Omental fat pad (tissue), 4 donors: ENCODE measurements around the gene RAD18. TPM values are rescaled to one million over a fixed set of nuclear protein-coding genes. Genes with fewer than 3 reads are reported as not detected.

Source experiments
- ATAC-seq: fragments of 150-250 bp; one replicate; pipeline ENCODE4 v1.9.1; 2016; ENCODE audit warnings: mild to moderate bottlenecking, moderate library complexity; ENCODE audit not compliant: low FRiP score
- DNase-seq: peaks from one replicate; pipeline ENCODE4 v3.0.0-alpha.2; 2019; ENCODE audit warnings: low spot score
- total RNA-seq, 4 donors: library from RNA; depleted of rRNA; stranded (reverse); fragments of >200 nt; gene quantifications; one replicate each; pipeline ENCODE4 v1.1.0, GENCODE V29; 2016
- TF ChIP-seq, protein P1 (sequence below), 3 donors: fragments of 450-650 bp; IDR thresholded peaks; one replicate each; pipeline ENCODE4 v1.5.1; 2016 to 2017; ENCODE audit warnings: antibody characterized with exemption in 3 of 3, mild to moderate bottlenecking in 3 of 3, moderate library complexity in 2 of 3

The RAD18 gene
- total RNA-seq, 4 donors from 2014 or later, result 4.2 to 9.8 (median 6.7) TPM

DNA sequence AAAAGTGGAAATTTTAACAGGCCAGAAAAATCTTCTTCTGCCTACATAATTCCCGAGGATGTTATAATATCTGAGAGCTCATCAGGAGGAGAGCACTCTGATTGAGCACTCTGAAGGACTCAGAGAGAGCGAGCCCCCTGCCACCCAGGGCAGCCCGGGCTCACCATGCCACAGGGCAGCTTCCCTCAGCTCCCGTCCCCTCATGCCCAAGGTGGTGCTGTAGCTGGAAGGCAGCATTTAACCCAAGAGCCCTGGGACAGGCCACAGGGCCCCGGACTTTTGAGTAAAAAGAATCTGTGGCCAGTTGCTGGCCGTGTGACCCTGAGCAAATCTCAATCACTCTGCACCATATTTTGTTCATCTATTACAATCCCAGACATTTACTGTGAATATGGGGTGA lies 23.5 kb upstream of the RAD18 start:
- DNase-seq, result no peak
- TF ChIP-seq, protein P1, sequence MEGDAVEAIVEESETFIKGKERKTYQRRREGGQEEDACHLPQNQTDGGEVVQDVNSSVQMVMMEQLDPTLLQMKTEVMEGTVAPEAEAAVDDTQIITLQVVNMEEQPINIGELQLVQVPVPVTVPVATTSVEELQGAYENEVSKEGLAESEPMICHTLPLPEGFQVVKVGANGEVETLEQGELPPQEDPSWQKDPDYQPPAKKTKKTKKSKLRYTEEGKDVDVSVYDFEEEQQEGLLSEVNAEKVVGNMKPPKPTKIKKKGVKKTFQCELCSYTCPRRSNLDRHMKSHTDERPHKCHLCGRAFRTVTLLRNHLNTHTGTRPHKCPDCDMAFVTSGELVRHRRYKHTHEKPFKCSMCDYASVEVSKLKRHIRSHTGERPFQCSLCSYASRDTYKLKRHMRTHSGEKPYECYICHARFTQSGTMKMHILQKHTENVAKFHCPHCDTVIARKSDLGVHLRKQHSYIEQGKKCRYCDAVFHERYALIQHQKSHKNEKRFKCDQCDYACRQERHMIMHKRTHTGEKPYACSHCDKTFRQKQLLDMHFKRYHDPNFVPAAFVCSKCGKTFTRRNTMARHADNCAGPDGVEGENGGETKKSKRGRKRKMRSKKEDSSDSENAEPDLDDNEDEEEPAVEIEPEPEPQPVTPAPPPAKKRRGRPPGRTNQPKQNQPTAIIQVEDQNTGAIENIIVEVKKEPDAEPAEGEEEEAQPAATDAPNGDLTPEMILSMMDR (IDR thresholded peaks at IDR 0.05), result no peak
- no peak for ATAC-seq

GRCh38 chr3:8985876-8986275 lies 22.6 kb upstream of the RAD18 start:
- TF ChIP-seq, protein P1 (IDR thresholded peaks at IDR 0.05), result no peak
- ATAC-seq (no peak), DNase-seq (no peak)

- ATAC-seq (no peak), DNase-seq (no peak)
- TF ChIP-seq, protein P1 (IDR thresholded peaks at IDR 0.05), result no peak
Measured at GRCh38 chr3:8985411-8985831, 22.1 kb upstream of the RAD18 start.

DNA sequence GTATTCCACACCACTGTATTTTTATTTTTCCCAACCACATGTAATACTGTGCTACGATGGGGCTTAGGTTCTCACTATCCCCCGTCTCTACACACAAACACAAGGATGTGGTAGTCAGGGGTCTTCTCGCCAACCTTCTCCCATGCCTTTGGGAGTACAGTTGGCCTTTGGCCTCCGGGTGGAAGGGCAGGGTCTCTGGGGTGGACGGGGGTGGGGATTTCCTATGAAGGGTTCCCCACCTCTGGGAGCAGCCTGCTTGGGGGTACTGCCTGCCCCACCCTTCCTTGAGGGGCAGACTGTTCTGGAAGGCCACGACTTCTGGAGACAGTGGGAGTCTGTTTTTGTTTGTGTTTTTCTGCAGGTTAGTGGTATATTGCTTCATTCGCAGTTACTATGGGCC lies 21.3 kb upstream of the RAD18 start:
- ATAC-seq, result no peak
- TF ChIP-seq, protein P1 (IDR thresholded peaks at IDR 0.05), result no peak

DNA sequence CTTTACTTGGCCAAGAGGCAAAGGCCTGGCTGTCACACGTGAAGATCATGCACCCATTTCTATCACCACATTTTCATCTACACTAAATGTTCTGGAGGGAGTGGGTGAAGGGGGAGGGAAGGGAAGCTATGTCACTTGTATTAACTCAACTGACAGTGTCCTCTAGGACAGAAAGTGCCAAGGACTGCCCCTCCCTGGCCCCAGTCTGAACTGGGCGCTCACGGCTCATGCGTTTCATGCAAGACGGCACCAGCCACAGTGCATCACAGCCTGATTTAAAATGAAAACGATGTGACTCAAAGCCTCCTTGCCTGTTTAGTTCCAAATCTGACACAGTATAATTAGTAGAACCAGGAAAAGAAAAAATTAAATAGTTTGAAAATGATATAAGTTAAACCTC lies 20.8 kb upstream of the RAD18 start:
- ATAC-seq (no peak), DNase-seq (no peak)
- TF ChIP-seq, protein P1 (IDR thresholded peaks at IDR 0.05), result no peak

More for the DNA sequence above, 21.3 kb upstream of the RAD18 start:
- DNase-seq, result no peak

DNA sequence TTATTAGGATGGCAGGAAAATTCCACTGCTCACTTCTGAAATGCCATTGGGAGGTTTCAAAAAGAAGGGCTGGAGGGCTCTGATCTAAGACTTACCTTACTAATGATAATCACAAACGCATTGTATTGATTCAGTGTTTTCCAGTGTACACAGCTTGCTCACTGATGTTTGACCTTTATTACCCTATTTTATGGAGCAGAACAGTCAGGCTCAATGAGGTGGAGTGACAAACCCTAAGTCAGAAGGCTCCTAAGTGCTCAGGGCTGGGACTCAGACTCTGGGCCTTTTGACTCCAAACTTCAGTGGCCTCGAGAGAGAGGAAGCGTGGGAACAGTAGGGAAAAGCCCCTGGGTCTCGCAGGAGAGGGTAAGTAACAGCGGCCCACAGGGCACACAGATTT lies 20.3 kb upstream of the RAD18 start:
- no peak for DNase-seq
- TF ChIP-seq, protein P1 (IDR thresholded peaks at IDR 0.05), result no peak
- ATAC-seq, result no peak

DNA sequence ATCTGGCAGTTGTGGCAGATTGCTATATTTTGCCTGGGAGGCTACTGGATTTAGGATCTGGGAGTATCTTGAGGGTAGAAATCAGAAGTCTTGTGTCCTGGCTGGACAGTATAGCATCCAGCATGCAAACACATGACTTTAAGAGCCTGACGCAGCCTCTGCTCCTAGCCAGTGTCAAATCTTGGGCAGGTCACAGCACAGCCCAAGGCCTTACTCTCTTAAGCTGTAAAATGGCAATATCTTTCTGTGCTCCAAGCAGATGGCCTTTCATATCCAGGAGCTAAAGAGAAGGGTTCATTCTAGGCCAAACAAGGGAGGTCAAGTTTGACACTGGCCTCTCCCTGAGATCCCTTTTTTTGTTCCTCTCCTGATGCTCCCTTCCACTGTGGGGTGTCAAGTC lies 19.8 kb upstream of the RAD18 start:
- ATAC-seq (no peak), DNase-seq (no peak)
- TF ChIP-seq, protein P1 (IDR thresholded peaks at IDR 0.05), result no peak
